HEK293 (cell line): ENCODE measurements around the gene RHOBTB3.

ENCODE experiments used
- CTCF ChIP-seq: fragments of 450-650 bp; formaldehyde crosslinking; IDR thresholded peaks from 2 replicates; pipeline ENCODE4 v1.5.1; 2016; ENCODE audit warnings: missing biosample characterization, missing genetic modification characterization
- INSM2 ChIP-seq: fragments of 450-650 bp; formaldehyde crosslinking; IDR thresholded peaks from 2 replicates; pipeline ENCODE4 v1.5.1; 2016; ENCODE audit warnings: missing biosample characterization, missing genetic modification characterization
- PATZ1 ChIP-seq: fragments of 450-650 bp; formaldehyde crosslinking; IDR thresholded peaks from 2 replicates; pipeline ENCODE4 v1.5.1; 2016; ENCODE audit warnings: missing biosample characterization, missing genetic modification characterization
- ZFP3 ChIP-seq: fragments of 450-650 bp; formaldehyde crosslinking; IDR thresholded peaks from 2 replicates; pipeline ENCODE4 v1.5.1; 2016; ENCODE audit warnings: low read depth, missing biosample characterization, missing genetic modification characterization
- ZIC2 ChIP-seq: fragments of 450-650 bp; formaldehyde crosslinking; IDR thresholded peaks from 2 replicates; pipeline ENCODE4 v1.5.1; 2016; ENCODE audit warnings: missing biosample characterization, missing genetic modification characterization
- ZNF274 ChIP-seq, 2 experiments: fragments of 200-500 bp in 1 of 2; fragments of 450-650 bp in 1 of 2; sonication (Bioruptor generic) in 1 of 2; formaldehyde crosslinking in 1 of 2; IDR thresholded peaks; 2 replicates each; pipeline versions ENCODE4 v1.5.1 to v1.6.1; 2014 to 2016; ENCODE audit warnings: borderline replicate concordance in 1 of 2, inconsistent platforms in 1 of 2, low read length in 1 of 2, missing biosample characterization in 1 of 2, missing genetic modification characterization in 1 of 2
- ZNF843 ChIP-seq: fragments of 450-650 bp; formaldehyde crosslinking; IDR thresholded peaks from 2 replicates; pipeline ENCODE4 v1.5.1; 2016; ENCODE audit warnings: missing biosample characterization, missing genetic modification characterization

GRCh38 chr5:95741458-95741857 lies 10.3 kb downstream of the RHOBTB3 start:
- TF ChIP-seq ZIC2 (tag by site-specific recombination) (no peak), CTCF (tag by site-specific recombination) (no peak), ZNF274 (IDR thresholded peaks at IDR 0.05; ENCODE audit: low read length) (no peak), ZNF274 (tag by site-specific recombination; IDR thresholded peaks at IDR 0.05; ENCODE audit: borderline replicate concordance) (no peak), ZNF843 (tag by site-specific recombination) (no peak), PATZ1 (tag by site-specific recombination) (no peak), INSM2 (no peak), ZFP3 (tag by site-specific recombination) (no peak)
